GM11168 (cell line): ENCODE results near the gene OR2T6.
"Not testable (repeated sequence)": the region's sequence is repeated elsewhere in the genome, so short reads cannot be mapped to it uniquely, and the experiment has no call there.

ENCODE experiments used
- in situ Hi-C: fragments of 300-500 bp; cut with MboI; formaldehyde crosslinking; loops from one replicate; pipeline ENCODE4 v1.12.0; 2022; ENCODE audit warnings: low sequenced_read_pairs; ENCODE audit not compliant: unreplicated experiment

OR2T6 gene

DNA sequence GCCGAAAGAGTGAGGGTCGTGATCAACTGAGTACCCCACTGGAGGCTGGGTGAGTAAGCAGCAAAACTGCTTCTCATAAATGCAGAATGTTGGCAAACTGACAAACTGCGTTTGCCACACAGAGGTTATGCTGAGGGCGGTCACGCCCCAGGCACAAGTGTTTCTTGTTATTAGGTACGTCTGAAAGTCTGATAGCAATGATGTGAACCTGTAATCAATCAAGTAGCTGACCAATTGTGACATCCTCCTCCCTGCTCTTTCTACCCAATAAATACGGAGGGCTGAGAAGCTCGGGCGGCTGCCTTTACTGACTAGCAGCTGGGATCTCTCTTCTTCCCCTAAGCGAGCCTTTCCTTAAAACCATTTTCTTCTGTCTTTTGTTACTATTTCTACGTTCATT, 56.1 kb downstream of the OR2T6 start:
- in situ Hi-C loops = not testable (repeated sequence)

GRCh38 chr1:248432201-248432600, 56.7 kb downstream of the OR2T6 start:
- in situ Hi-C loops = not testable (repeated sequence)

GRCh38 chr1:248433811-248434415, 58.4 kb downstream of the OR2T6 start:
- in situ Hi-C loops = not testable (repeated sequence)

GRCh38 chr1:248434913-248435312, 59.4 kb downstream of the OR2T6 start:
- in situ Hi-C loops = not testable (repeated sequence)

- in situ Hi-C loops = not testable (repeated sequence)
These were observed 60.8 kb downstream of the OR2T6 start for GRCh38 chr1:248436303-248436702.

DNA sequence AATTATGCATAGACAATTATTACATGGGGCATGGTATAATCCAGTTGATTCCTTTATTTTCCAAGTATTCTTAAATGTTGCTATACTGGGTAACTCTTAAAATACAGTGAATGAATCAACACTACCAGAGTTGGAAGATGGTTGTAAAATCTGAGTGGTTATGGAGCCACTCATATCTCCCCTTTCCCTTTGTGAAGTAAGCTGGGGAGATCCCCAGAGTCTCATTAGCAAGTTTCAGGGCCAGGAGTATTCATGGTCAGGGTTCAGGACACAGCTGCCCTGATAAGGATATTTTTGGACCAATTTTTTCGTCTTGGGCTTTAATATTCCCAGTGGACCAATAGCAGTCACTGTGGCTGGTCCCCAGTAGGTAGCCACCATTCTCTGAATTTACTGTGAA, 63.1 kb downstream of the OR2T6 start:
- in situ Hi-C loops = not testable (repeated sequence)

DNA sequence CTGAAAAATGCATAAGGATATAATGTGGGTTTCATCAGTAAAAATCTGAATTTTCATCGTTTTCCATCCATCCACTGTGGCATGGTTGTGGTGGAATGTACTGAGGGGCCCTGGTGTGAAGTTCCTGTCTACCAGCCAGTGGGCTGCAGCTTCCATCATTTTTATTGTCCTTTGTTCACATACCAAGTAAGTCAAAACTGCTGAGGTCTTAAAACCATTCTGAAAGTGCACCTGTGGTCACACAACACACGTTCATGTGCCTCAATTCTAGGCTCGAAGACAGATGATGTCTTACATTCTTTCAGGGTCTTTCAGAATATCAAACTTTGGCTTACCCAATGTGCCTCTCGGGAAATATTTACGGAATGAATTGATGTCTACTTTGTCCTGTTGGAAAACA, 63.7 kb downstream of the OR2T6 start:
- in situ Hi-C loops = not testable (repeated sequence)
